ENCODE measurements around the gene PCDHGC5. TPM values are rescaled to one million over a fixed set of nuclear protein-coding genes. Genes with fewer than 3 reads are reported as not detected.

The PCDHGC5 gene
- total RNA-seq, 6 experiments from 2014 or later: 0.24 to 0.37 (median 0.32) TPM

GRCh38 chr5:141521244-141521781 lies 32.4 kb downstream of the PCDHGC5 start:
- DNase-seq: no peak
- 62% methylated on average over 2 of the region's 2 CpGs for WGBS (ENCODE audit: insufficient coverage, low coverage, low lambda C conversion rate, missing lambda C conversion rate)
- Histone ChIP-seq H3K27ac (peak overlapping the region in 2 of 3 donors; percentile 10 to 49), H3K4me1 (peaks cover 0 to 27% (median 9%) of the 10 kb centered on the region in 4 donors), H3K9me3 (no peaks in the 10 kb centered on the region), H3K4me3 (no peak overlapping the region), H3K36me3 (peaks cover 0 to 64% (median 18%) of the 10 kb centered on the region in 4 donors), H3K27me3 (no peaks in the 10 kb centered on the region)
- peak in 1 of 4 donors; percentile 47 for ATAC-seq
- TF ChIP-seq CTCF (IDR thresholded peaks at IDR 0.05) (no peak), POLR2A (IDR thresholded peaks at IDR 0.05) (no peak)
- intact Hi-C loops (cut with DNase I): loop anchor here in 1 of 2 donors (10.0 kb wide), 1 partner anchor 47 kb away; the partner anchor contains the start of gene PCDHGC3

- no peak for DNase-seq
- ATAC-seq: no peak
- intact Hi-C loops (cut with DNase I): loop anchor here in 1 of 2 donors (10.0 kb wide), 1 partner anchor 48 kb away; the partner anchor contains the start of gene PCDHGC3
- no peaks in the 10 kb centered on the region for H3K27me3 ChIP-seq
- no peaks in the 10 kb centered on the region for H3K9me3 ChIP-seq
- no peak overlapping the region for H3K4me3 ChIP-seq
- no peak overlapping the region for H3K27ac ChIP-seq
- no peak for TF ChIP-seq POLR2A (IDR thresholded peaks at IDR 0.05)
- no peak for TF ChIP-seq CTCF (IDR thresholded peaks at IDR 0.05)
- peaks cover 0 to 64% (median 16%) of the 10 kb centered on the region in 4 donors for H3K36me3 ChIP-seq
- WGBS (ENCODE audit: insufficient coverage, low coverage, low lambda C conversion rate, missing lambda C conversion rate): 28% methylated on average over 2 of the region's 2 CpGs
- H3K4me1 ChIP-seq: peaks cover 0 to 28% (median 10%) of the 10 kb centered on the region in 4 donors
These were observed 33.4 kb downstream of the PCDHGC5 start for GRCh38 chr5:141522301-141522700.

GRCh38 chr5:141523991-141524390 lies 35.1 kb downstream of the PCDHGC5 start:
- Histone ChIP-seq H3K27ac (no peak overlapping the region), H3K36me3 (peaks cover 0 to 60% (median 15%) of the 10 kb centered on the region in 4 donors), H3K9me3 (no peaks in the 10 kb centered on the region), H3K27me3 (no peaks in the 10 kb centered on the region), H3K4me1 (peaks cover 0 to 38% (median 14%) of the 10 kb centered on the region in 4 donors), H3K4me3 (no peak overlapping the region)
- intact Hi-C loops (cut with DNase I): loop anchor here in 1 of 2 donors (10.0 kb wide), 1 partner anchor 49 kb away; the partner anchor contains the start of gene PCDHGC3
- 81% methylated on average over 4 of the region's 8 CpGs for WGBS (ENCODE audit: insufficient coverage, low coverage, low lambda C conversion rate, missing lambda C conversion rate)
- TF ChIP-seq CTCF (IDR thresholded peaks at IDR 0.05): no peak
- TF ChIP-seq POLR2A (IDR thresholded peaks at IDR 0.05): no peak
- ATAC-seq (no peak), DNase-seq (peak in 1 of 3 donors; percentile 31)

GRCh38 chr5:141524604-141525597 lies 36.0 kb downstream of the PCDHGC5 start:
- Histone ChIP-seq H3K27ac (peak overlapping the region; percentile 55 to 83 (median 79)), H3K9me3 (no peaks in the 10 kb centered on the region), H3K36me3 (peaks cover 0 to 51% (median 13%) of the 10 kb centered on the region in 4 donors), H3K4me1 (peaks cover 0 to 47% (median 16%) of the 10 kb centered on the region in 4 donors), H3K4me3 (no peak overlapping the region), H3K27me3 (no peaks in the 10 kb centered on the region)
- peak; percentile 99 to 100 (median 100) for TF ChIP-seq CTCF (IDR thresholded peaks at IDR 0.05)
- TF ChIP-seq POLR2A (IDR thresholded peaks at IDR 0.05): no peak
- intact Hi-C loops (cut with DNase I): loop anchor here in 1 of 2 donors (10.0 kb wide), 1 partner anchor 50 kb away; the partner anchor contains the start of gene PCDHGC3
- peak; percentile 89 to 97 (median 94) for ATAC-seq
- 19% methylated on average over 12 of the region's 12 CpGs for WGBS (ENCODE audit: insufficient coverage, low coverage, low lambda C conversion rate, missing lambda C conversion rate)
- peak; percentile 86 to 93 (median 91) for DNase-seq

All from right lobe of liver (tissue), 6 donors.